ENCODE results near the gene XRCC3. TPM values are rescaled to one million over a fixed set of nuclear protein-coding genes. Genes with fewer than 3 reads are reported as not detected.

XRCC3 gene
- total and polyA plus RNA-seq, 2 experiments from 2014 or later: 7.7 to 9.1 TPM

- no peaks in the 10 kb centered on the region for H3K9me2 ChIP-seq (replicated peaks; ENCODE audit: insufficient read depth)
- no peak overlapping the region for H3K4me3 ChIP-seq
- peak overlapping the region; percentile 57 for H3K4me2 ChIP-seq
- DNase-seq (ENCODE audit: low spot score): no peak
- H2AFZ ChIP-seq: no peak overlapping the region
- no peaks in the 10 kb centered on the region for H3K36me3 ChIP-seq (replicated peaks; ENCODE audit: insufficient read depth, low read depth)
- TF ChIP-seq EZH2 (IDR thresholded peaks at IDR 0.05; ENCODE audit: borderline replicate concordance) (no peak), EZH2phosphoT487 (IDR thresholded peaks at IDR 0.05; ENCODE audit: low read depth, severe bottlenecking, unreplicated experiment) (no peak), CTCF (IDR thresholded peaks at IDR 0.05; ENCODE audit: poor library complexity) (no peak)
- H3K27ac ChIP-seq: peak overlapping the region; percentile 51
- H3K4me1 ChIP-seq (ENCODE audit: insufficient read depth): peaks cover 27% of the 10 kb centered on the region
- WGBS (ENCODE audit: low lambda C conversion rate, missing lambda C conversion rate): 43% methylated on average over 17 of the region's 17 CpGs
- H3K27me3 ChIP-seq: no peaks in the 10 kb centered on the region
- H4K20me1 ChIP-seq (ENCODE audit: insufficient read depth, poor library complexity, severe bottlenecking): peaks cover 14% of the 10 kb centered on the region
- no peaks in the 10 kb centered on the region for H3K9me3 ChIP-seq (ENCODE audit: low read depth)
- H3K79me2 ChIP-seq: peaks cover 6% of the 10 kb centered on the region
These were observed 18.7 kb downstream of the XRCC3 start for GRCh38 chr14:103696466-103697071.

- Histone ChIP-seq H3K4me3 (no peak overlapping the region), H2AFZ (no peak overlapping the region), H3K4me1 (ENCODE audit: insufficient read depth) (peaks cover 27% of the 10 kb centered on the region), H3K9me3 (ENCODE audit: low read depth) (no peaks in the 10 kb centered on the region), H3K27ac (peak overlapping the region; percentile 51), H3K9me2 (replicated peaks; ENCODE audit: insufficient read depth) (no peaks in the 10 kb centered on the region), H3K79me2 (peaks cover 7% of the 10 kb centered on the region), H3K4me2 (no peak overlapping the region), H3K27me3 (no peaks in the 10 kb centered on the region), H3K36me3 (replicated peaks; ENCODE audit: insufficient read depth, low read depth) (no peaks in the 10 kb centered on the region), H4K20me1 (ENCODE audit: insufficient read depth, poor library complexity, severe bottlenecking) (peaks cover 14% of the 10 kb centered on the region)
- no peak for DNase-seq (ENCODE audit: low spot score)
- no peak for TF ChIP-seq EZH2phosphoT487 (IDR thresholded peaks at IDR 0.05; ENCODE audit: low read depth, severe bottlenecking, unreplicated experiment)
- no peak for TF ChIP-seq CTCF (IDR thresholded peaks at IDR 0.05; ENCODE audit: poor library complexity)
- no peak for TF ChIP-seq EZH2 (IDR thresholded peaks at IDR 0.05; ENCODE audit: borderline replicate concordance)
- WGBS (ENCODE audit: low lambda C conversion rate, missing lambda C conversion rate): 81% methylated on average over 7 of the region's 13 CpGs
These were observed 19.2 kb downstream of the XRCC3 start for GRCh38 chr14:103696070-103696402.

GRCh38 chr14:103695296-103696069 is 19.8 kb downstream of the XRCC3 start:
- no peaks in the 10 kb centered on the region for H3K9me2 ChIP-seq (replicated peaks; ENCODE audit: insufficient read depth)
- H3K79me2 ChIP-seq: peaks cover 7% of the 10 kb centered on the region
- H3K4me2 ChIP-seq: no peak overlapping the region
- H3K36me3 ChIP-seq (replicated peaks; ENCODE audit: insufficient read depth, low read depth): no peaks in the 10 kb centered on the region
- H3K4me1 ChIP-seq (ENCODE audit: insufficient read depth): peaks cover 27% of the 10 kb centered on the region
- 70% methylated on average over 14 of the region's 14 CpGs for WGBS (ENCODE audit: low lambda C conversion rate, missing lambda C conversion rate)
- H3K4me3 ChIP-seq: no peak overlapping the region
- no peaks in the 10 kb centered on the region for H3K9me3 ChIP-seq (ENCODE audit: low read depth)
- DNase-seq (ENCODE audit: low spot score): no peak
- peaks cover 14% of the 10 kb centered on the region for H4K20me1 ChIP-seq (ENCODE audit: insufficient read depth, poor library complexity, severe bottlenecking)
- H3K27me3 ChIP-seq: no peaks in the 10 kb centered on the region
- no peak overlapping the region for H2AFZ ChIP-seq
- peak overlapping the region; percentile 37 for H3K27ac ChIP-seq
- no peak for TF ChIP-seq CTCF (IDR thresholded peaks at IDR 0.05; ENCODE audit: poor library complexity)
- no peak for TF ChIP-seq EZH2phosphoT487 (IDR thresholded peaks at IDR 0.05; ENCODE audit: low read depth, severe bottlenecking, unreplicated experiment)
- no peak for TF ChIP-seq EZH2 (IDR thresholded peaks at IDR 0.05; ENCODE audit: borderline replicate concordance)
